DMS 273 (cell line): Measurements from ENCODE around the gene HEPACAM2.

Experiments used
- DNase-seq: peaks from one replicate; lab custom pipeline; 2025; ENCODE audit not compliant: unreplicated experiment; lab: John Stamatoyannopoulos, UW

Gene HEPACAM2

DNA sequence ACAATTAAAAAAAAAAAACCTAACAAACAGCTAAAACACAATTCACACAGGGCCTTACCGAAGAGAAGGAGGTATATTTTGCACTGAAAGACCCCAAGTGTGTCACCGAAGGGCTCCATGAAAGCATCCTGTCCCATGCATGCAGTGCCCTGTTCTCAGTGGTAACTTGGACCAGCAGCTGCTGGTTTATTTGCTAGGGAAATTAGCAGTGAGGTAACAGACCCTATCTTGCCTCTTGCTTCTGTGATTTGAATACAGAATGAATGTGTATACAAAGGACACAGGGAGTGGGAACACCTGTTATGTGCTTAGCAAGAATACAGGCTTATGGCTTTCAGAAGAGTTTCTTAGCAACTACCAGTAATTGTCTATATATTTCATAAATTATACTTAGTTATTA is at the start of gene HEPACAM2:
Gene HEPACAM2 (minus strand): TSS at position 160 of the 400 bp plus-strand sequence.
- DNase-seq: peak; percentile 91

DNA sequence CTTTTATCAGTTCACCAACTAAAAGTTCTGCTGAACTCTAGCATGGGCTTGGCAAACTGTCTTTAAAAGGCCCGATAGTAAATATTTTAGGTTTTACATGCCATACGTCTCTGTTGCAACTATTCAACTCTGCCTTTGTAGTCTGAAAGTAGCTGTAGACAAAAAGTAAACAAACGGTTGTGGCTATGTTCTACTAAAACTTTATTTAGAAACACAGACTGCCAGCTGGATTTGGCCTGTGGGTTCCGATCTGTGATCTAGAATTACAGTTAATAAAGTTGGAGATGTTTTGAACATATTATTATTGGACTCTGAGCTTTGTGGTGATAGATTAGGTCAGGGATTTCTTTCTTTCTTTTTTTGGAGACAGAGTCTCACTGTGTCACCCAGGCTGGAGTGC is 39.0 kb upstream of the HEPACAM2 start:
- DNase-seq: no peak

DNA sequence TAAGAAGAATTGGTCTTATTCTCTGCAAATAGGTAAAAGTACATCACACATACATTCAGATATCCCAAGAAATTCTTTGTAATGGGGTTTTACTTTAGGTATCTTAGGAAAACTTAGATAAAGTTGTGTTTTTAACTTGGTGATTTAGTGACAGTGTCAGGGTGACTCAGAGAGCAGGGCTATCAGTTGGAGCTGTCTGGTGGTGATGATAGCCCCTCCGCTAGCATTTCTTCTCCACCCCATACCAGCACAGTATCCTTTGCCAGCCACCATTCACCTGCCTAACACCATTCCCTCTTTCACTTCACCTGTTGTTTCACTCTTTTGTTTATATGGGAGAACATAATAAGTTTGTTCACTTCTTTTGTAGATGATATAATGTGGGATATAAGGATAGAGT is 36.3 kb upstream of the HEPACAM2 start:
- DNase-seq: no peak

DNA sequence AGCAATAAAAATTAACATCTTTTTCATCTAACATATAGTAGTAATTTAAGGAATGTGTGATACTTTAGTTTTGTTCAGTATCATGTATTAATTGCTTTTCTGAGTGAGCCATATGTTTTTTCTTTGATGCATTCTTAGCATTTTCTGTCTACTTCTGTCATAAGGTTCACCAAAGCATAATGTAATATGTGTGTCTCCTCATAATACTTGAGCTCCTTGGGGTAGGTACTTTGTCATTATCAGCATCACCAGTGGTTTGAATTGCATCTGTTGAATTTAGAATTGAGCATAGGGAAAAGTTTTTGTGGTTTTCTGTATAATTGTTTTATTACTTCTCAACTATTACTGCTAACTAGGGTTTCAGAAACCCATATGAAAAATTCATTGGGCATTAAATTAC is 32.4 kb upstream of the HEPACAM2 start:
- DNase-seq: no peak

DNA sequence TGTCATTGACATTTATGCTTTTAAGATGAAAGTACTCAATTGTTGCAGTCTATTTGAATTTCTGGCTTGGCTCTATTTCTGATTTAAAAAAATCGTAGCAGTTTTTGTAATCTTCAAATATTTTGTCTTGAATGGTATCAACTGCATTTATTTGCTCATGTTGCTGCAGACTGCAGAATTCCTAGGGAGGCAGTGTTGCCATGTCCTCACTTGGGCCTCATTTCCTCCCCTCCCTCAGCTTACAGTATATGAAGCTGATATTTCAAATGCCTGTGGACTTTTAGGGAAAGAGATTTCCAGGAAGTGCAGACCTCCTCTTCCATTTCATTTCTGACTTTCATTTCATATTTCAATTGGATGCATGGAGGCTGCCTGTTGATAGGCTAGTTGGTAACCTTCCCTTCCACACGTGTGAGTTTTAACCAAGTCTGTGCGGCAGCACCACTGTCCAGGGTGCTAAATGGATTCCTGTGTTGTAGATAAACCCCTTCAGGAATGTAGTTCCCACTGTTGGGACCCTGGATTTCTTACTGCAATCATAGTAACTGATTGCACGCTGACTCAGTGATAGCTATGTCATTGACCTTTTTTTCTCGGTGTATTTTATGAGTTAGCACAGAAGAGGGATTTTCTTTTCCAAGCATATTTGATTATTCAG is 23.4 kb upstream of the HEPACAM2 start:
- no peak for DNase-seq

DNA sequence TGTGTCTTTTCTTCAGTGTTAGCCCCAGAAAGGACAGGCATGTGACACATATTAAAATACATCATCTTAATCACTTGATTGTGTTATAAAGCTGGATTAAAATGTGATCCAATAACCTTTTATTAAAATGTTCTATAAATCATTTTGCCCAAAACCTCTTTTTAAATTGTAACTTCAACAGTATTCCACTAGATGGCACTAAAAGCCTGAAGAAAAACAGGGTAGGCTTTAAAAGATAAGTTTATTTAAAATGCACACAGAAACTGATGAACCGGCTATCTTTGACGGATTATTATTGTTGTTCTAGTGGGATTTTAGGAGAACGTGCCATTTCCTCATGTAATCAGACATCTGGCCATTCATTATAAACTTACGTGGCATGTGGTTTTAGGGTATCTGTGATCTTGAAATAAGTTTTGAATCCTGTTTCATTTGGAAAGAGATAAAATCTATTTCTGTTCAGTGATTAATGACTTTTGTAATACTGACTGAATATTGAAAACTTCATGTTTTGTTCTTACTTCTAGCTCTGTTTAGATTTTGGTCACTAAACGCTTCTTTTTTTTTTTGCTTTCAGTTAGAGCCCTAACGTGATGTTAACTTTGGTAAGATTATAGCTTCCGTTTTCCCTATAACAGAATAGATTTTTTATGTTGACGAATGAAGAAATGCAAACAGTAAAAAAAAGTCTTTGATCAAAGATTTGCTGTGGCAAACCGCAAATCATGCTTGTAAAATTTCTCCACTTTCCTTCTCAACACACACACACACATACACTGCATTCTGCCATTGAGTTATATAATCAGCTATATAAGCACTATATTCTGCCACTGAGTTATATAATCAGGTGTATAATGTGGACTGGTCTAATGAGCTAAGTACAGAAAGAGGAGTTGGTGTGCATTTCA is 19.5 kb upstream of the HEPACAM2 start:
- peak; percentile 68 for DNase-seq

DNA sequence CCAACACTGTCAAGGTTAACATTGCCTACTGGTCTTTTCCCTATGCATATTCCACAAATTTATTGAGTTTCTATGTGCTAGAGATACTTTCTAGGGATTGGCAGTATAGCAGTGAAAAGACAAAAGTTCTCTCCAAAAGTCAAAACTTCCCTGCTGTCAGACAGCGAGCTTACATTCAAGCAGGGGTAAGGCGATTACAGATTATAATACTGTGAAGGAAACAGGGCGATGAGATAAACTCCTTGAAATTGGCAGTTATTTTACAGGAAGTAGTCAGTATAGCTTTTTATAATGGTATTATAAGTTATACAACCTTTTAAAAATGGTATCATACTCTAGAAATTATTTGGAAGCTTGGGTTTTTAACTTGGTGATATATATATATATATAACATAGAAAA is 15.8 kb upstream of the HEPACAM2 start:
- no peak for DNase-seq

DNA sequence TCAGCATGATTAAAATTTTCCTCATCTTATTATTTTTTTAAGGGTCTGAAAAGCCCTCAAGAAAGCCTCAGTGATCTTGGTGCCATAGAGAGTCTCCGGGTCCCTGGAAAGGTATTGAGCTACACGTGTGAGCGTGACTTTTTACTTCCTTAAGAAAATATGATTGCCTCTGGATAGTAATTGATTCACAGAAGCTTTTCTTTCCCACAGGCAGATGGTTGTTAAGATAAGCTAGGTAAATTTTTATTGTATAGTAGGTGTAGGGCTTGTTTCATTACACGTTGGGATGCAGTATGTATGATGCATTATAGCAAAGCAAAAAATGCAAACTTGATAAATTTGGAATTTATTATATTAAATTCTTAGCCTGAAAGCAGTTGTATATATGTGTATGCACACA is 13.6 kb upstream of the HEPACAM2 start:
- DNase-seq: no peak

DNA sequence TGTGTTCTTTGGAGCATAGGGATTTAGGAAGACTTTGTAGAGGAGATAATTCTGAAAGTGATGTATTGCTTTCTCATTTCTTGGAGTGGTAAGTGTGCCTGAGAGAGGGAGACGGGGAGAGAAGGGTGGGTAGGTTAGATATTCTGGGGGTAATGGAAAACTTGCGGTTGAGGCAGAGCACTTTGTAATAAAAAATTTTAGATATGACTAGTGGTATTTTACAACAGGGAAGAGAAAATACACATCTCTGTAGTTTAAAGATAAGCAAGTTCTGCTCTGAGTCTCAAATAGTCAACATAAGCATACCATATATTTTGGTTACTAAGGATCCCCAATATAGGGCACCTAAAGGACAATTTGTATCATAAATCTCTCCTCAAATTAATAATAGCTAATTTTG is 12.5 kb upstream of the HEPACAM2 start:
- DNase-seq: no peak

DNA sequence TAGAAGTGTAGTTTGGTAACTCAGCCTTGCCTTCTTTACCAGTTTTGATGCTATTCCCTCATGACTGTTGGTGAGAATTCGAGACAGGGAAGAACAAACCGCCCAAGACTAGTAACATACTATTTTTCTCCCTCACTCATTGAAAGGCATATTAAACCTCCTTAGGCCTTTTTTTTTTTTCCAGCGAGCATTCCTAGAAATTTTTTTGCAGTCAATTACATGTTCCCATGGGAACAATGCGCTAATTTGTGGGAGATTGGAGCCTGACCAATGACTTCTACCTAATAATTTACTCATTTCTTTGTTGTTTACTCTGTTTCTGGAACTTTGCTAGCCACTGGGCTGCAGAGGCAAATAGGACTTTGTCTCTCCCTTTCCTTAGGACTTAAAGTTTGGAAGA is 11.9 kb upstream of the HEPACAM2 start:
- no peak for DNase-seq

DNA sequence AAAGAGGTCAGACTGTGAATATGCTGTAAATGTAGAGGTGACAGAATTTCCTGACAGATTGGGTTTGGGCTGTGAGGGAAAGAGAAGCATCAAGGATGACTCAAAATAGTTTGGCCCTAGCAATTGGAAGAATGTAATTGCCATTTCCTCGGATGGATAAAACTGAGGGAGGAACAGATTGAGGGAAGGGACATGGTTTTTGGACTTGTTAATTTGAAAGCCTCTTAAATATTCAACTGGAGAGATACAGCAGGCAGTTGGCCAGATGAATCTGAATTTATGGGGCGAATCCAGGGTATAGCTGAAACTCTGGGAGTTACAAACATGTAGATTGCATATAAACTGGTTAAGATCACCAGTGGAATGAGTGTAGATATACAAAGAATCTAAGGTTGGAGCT is 9.3 kb upstream of the HEPACAM2 start:
- no peak for DNase-seq

DNA sequence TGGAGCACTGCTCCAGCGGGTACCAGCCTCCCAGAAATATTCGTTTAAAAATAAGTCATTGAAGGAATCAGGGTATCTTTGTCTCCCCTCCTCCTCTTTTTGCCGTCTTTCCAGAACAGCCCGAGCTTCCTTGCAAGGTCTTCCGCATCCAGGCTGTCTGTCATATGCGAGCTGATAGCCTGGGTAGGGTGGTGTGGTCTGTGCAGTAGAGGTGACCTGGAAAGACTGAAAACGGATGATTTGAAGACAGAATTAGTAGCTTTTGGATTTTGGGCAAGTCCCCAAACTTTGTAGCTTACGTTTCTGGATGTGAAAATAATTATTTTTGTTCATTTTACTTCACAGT is 6.4 kb upstream of the HEPACAM2 start:
- peak; percentile 52 for DNase-seq

DNA sequence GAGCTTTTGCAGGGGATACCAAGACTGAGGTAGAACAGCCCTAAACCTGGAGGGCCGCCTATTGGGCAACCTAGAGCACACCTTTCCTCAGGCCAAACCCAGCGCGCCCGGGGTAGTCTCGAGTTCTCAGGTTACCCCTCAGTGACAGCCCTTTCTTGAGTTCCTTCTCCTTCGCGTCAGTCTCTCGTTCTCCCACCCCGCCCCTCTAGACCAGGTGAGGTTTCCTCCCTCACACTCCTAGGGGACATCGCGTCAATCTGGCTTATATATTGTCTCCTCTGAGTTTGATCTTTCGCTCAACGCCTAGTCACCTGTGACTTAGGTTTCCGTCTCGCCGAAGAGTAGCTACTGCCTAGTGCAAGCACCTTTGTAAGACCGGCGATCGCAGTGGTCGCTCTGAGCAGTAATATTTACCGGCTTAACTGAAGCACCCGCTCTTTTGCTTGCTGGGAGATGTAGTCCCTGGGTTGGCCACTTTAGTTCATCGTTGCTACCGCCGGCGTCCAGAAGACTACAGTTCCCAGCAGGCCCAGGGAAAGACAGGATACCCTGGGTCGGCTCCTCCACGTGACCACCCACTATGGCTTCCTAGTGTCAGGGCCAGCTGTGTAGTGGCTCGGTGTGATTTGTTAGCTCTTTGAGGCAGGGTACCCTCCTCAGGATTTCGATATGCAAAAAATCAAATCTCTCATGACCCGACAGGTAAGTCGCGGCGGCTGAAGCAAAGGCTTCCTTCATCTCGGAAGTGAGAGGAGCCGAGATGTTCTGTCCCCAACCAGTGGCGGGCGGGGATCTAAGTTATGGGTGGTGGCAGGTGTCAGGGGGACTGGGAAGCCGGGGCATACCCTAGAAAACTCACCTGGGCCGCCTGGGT is 5.8 kb upstream of the HEPACAM2 start, which contains the start of gene VPS50:
Gene VPS50 (plus strand): TSS at position 568 of the 874 bp plus-strand sequence. CDS start 102 bp downstream, at position 670.
- peak; percentile 99 for DNase-seq

DNA sequence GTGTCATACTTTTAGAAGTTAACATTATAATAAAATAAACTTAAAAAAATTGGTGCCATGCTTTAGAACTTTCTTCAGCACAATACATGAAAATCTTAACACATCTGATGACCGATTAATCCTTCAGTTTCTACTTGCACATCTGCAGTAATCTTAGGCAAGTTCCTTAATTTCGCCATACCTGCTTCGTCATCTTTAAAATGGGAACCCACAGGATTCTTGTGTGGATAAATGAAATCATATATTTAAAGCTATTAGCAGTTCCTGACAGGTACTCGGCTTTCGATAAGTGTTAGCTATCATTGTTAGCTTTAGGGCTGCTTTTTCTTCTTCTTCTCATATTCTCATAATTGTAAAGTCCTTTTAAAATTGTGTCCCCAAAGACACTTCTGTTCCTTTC is 5.0 kb upstream of the HEPACAM2 start:
- no peak for DNase-seq

DNA sequence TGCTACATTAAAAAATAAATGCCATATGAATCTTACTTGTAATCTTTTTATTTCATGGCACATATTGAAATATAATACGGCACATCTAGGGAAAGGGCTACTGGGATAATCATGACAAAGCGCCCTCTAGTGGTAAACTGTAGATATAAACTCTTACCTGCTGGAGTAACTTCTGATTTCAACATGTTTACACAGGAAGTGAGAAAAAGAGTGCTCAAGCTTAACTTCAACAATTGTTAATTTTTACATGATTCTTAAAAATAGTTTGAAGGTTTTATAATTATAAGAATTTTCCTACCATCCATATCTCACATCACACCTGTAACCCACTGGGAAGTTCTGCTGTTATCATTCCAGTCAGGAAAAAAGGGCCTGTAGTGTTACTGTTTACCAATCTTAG is 2.0 kb upstream of the HEPACAM2 start:
- peak; percentile 89 for DNase-seq

DNA sequence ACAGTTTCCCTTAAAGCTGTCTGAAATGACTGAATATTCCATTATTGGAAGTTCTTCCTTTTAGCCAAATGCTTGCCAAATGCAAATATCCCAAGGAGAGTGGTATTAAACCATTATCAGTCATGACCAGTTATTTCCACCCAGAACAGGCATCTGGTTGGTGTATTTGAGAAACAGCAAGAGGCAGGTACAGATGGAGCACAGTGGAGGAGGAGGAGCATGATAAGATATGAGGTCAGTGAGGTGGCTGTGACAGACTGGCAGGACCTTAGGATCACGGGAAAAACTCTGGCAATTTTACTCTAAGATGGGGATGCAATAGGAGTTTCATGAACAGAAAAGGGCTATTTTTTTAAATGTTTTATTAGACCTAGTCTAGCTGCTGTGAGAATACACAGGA is 6.4 kb downstream of the HEPACAM2 start:
- peak; percentile 44 for DNase-seq

DNA sequence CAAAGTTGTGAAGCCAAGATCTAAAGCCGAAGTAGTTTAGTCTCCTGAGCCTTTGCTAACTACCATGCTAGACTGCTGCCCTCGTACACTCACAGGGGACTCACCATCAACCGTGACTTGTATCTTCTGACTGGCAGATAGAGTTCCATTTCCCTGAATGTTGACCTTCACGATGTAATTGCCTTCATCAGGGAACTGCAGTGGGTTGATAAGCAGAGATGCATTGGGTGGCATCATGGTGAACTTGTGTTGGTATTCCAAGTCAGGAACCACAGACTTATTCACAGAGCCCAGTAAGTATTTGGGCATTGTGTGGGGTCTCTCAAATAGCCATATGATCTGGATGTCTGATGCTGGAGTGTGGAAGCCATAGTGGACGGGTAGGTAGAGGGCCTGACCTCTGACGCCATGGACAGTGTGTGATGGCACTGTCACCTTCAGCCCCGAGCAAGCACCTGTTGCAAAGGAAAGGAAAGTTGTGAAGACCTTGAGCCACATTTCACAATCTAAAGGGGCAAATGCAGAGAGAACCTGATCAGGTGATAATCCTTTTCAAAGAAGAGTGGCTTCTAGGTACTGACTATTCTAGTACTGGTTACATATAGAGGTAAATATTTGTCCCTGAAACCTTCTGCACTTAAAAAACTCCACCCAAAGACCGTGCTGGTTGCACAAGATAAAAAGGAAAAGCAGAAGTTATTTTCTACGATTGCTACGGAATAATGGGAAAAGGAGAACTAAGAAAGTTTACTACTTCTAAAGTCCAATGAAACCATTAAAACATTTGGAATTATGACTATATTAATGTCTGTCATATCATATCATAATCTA is 7.1 kb downstream of the HEPACAM2 start:
- DNase-seq: no peak

DNA sequence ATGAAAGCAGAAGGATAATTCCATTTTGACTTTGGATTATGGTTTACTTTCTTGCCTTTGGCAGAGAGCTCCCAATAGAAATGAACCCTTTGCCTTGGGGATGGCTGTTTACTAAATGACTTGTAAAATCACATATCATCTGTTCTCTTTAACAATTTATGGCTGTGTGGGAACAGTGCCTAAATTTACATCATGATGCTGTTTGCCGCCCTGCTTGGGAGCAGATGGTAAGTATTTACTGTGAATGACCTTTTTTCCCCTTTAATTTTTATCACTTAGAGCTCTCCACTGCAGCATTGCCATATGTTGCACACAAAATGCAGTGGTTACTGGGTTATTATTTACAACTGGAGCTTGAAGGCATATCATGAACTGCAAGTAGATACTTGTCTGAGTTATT is 13.4 kb downstream of the HEPACAM2 start:
- DNase-seq: peak; percentile 98

DNA sequence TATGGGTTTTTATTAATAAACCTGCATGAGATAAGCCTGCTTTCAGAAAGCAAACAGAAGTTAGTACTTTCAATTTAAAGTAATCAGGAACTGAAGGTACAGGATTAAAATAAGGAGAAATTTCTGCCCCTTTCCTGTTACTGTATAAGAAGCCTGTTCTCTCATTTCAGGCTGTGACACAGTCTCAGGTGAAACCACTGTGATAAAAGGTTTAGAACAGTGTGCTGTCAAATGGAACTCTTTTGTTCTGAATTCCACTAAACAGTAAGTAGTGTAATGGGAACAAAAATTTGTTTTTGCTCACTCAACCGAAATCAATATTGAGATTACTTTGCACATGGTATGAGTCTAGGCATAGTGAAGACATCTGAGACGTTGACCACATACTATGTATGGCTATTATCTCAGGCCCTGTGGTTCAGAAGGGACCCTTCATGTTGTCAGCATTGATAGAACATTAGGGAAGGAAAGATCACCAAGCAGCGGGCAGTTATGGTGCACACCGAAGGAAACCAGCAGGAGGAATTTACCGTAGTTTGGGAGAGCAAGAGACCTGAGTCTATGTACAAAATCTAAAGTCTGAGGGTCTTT is 14.9 kb downstream of the HEPACAM2 start:
- peak; percentile 63 for DNase-seq

DNA sequence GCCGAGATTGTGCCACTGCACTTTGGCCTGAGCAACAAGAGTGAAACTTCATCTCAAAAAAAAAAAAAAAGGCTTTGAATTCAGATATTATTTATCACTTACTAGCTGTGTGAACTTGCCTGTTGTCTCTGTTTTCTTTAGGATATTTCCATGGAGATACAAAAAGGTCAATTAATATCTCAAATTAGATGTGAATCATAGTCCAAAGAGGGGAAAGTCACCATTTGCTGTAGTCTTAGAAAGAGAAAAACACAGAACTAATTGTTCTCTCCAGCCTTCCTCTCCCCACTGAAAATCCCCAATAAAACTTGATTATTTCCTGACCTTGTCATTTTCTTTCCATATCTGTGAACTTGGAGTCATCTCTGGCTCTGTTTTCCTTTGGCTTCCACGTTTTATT is 21.2 kb downstream of the HEPACAM2 start:
- DNase-seq: no peak
